NCI-H2107 treated with DMSO at 0.1 percent for 48 hours (cell line): ENCODE measurements around the gene IL16.

Experiments used
- DNase-seq: peaks from one replicate; lab custom pipeline; 2025; ENCODE audit not compliant: unreplicated experiment; lab: John Stamatoyannopoulos, UW

Gene IL16

DNA sequence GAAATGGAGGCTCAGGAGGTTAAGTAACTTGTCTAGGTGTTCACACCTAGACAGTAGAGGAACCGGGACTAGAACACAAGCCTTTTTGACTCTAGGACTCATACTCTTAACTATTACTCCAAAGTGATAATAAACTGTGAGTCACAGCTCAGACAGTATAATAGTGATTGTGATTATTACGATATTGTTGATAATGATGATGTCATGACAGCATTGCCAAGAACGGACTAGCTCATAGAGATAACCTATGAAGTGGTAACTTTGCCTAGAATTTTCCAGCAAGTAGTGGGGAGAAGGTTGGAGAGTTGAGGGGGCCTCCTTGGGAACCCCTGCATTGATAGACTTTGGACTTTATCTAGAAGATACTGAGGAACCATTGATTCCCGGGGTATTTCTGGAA, 93.2 kb downstream of the IL16 start:
- DNase-seq = no peak

DNA sequence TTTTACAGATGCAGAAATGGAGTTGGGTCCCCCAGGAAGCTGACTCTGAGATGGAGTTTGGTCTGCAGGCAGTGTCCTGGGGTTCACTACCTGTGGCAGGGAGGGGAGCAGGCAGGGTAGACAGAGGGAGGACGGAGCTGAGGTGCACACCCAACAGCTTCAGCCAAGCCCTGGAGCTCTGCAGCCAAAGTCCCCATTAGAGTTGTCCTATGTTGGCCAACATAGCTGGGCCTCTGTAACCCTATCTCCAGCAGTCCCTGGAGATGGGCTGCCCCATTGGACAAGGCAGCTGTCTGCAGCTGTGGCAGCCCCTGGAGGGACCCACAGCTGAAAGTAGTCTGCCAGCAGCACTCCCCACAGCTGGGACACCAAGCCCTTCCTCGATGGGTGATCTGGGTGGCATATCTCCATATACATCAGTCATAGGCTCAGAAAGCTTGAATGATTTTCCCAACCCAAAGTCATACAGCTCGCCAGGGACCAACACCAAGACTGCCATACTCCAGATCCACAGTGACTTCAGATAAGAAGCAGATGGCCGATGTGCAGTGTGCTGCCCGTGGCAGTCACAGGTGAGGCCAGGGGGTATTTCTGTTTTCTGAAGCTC, 95.3 kb downstream of the IL16 start:
- no peak for DNase-seq

DNA sequence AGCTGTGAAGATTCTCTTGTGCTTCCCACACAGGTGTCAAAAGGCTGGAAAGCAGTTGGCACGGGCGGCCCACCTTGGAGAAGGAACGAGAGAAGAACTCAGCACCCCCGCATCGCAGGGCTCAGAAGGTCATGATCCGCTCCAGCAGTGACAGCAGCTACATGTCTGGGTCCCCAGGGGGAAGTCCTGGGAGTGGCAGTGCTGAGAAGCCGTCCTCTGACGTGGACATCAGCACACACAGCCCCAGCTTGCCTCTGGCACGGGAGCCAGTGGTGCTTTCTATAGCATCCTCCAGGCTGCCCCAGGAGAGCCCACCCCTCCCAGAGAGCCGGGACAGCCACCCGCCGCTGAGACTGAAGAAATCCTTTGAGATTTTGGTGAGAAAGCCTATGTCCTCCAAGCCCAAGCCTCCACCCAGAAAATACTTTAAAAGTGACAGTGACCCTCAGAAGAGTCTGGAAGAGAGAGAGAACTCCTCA, 95.9 kb downstream of the IL16 start:
- no peak for DNase-seq

DNA sequence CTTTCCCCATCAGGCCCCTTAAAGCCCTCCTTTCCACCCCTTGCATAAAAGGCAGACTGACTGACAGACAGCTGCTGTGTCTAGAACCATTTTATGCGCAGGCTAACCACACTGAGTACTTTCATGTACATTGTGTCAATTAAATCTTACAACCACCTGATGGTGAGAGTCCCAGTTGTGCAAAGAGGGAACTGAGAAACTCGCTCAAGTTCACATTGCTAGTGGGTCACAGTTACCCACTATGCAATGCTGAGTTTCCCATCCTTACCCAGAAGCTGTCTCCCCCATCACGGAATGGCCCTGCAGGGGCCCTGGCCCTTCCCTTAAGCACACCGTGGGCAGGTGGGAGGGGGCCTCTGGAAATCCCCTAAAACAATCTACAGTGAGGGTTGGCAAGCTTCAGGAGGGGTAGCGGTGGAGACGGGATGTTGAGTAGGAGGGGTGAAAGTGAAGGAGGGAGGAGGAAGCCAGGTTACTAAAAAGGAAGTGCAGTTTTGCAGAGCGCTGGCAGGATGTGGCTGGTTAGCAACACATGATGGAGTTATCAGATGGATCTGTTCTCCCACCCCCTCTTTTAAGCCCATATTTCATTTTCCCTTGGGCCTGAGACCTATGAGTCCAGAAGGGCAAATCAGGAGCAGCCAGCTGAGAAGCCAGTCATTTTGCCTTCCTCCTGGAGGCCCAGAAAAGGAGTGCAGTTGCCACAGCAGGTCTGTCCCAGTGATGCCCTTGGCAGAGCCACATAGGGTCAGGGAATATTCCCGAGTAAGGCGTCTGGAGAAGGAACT, 97.2 kb downstream of the IL16 start:
- no peak for DNase-seq

DNA sequence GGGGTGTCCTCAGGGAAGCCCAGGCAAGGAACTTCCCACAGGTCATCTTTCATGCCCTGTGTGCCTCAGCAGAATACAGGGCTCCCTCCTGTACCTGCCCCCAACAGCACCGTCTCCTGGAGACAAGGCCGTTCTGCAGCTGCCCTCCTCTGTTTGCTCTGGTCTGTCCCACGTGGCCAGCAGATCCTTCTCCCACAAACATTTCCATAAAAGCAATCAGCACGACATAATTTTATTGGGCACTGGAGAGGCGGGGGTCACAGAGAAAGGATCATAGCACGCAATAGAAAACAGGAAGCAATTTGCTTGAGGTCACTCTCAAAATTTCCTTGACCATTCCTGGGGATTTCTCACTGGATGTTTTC, 97.8 kb downstream of the IL16 start:
- no peak for DNase-seq

DNA sequence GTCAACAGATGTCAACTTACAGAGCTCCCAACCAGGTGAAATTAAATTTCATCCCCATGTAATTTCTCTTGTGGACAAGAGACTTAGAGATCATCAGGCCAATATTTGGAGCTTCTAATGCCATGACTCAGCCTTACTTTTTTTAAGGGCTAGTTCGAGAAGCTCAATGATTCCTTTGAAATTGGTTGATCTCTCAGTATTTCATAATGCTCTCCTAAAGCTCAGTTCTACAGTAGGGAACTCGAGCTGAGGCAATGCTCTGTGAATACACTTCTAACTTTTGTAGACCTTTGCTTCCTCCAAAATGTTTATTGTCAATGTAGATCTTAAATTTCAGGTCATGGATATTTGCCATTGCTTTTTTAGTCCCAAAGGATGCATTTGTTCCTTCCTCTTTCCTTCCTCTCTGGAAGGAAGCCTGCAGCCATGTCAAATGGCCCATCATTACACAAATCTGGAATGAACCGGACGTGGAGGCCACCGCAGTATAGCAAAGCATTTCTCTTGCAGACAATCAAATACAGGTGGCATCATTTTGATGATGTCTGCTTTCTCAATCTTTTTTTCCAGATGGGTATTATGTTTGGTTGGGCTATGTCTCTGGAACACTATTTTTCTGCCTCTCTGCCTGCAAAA, 98.9 kb downstream of the IL16 start:
- no peak for DNase-seq

DNA sequence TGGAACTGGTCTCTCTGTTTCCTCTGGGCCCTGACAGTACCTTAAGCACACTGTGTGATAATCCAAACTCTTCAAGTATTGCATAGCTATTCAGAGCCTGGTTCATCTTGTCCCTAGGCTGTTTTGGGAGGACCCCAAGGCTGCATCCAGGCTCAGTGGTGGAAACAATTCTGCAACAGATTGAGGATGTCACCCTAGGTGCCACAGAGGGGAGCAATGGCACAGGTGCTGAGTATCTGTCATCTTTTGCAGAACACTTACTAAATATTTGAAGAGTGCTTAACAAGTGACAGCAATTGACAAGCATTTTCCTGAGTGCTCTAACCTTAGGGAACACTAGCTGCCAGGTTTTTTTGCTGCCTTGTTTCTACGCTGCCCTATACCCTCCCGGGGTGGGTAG, 99.5 kb downstream of the IL16 start:
- no peak for DNase-seq

DNA sequence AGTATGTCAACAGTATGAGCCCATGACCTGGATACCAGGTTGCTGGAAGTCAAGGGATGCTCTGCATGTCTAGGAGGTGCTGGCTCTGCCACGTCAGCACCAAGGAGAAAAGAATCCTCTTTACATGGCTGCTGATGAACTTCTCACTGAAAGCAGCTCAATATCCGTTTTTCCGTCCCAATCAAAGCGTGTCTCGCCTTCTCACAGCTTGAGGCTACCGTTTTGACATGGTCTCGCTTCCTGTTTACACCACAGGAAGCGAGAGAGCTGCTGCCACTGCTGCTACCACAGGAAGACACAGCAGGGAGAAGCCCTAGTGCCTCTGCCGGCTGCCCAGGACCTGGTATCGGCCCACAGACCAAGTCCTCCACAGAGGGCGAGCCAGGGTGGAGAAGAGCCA, 100.0 kb downstream of the IL16 start:
- DNase-seq = no peak

DNA sequence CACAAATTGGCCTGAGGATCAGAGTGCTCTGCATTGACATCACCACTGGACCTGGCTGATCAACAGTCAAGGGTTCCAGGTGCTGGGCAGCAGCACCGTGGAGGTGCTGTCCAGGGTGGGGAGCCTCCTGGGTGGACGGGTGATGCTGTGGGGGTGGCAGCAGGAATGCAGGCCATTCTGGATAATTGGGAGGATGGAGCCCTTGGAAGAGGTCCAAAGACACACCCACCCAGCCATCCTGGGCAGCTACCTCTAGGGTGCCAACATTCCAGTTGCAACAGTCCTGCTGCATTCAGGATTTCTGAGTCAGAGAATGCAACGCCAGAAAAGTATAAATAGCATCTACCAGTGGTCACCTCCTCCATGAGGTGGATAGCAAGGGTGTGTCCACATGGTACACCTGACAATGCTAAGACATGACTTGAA, 100.5 kb downstream of the IL16 start:
- no peak for DNase-seq

DNA sequence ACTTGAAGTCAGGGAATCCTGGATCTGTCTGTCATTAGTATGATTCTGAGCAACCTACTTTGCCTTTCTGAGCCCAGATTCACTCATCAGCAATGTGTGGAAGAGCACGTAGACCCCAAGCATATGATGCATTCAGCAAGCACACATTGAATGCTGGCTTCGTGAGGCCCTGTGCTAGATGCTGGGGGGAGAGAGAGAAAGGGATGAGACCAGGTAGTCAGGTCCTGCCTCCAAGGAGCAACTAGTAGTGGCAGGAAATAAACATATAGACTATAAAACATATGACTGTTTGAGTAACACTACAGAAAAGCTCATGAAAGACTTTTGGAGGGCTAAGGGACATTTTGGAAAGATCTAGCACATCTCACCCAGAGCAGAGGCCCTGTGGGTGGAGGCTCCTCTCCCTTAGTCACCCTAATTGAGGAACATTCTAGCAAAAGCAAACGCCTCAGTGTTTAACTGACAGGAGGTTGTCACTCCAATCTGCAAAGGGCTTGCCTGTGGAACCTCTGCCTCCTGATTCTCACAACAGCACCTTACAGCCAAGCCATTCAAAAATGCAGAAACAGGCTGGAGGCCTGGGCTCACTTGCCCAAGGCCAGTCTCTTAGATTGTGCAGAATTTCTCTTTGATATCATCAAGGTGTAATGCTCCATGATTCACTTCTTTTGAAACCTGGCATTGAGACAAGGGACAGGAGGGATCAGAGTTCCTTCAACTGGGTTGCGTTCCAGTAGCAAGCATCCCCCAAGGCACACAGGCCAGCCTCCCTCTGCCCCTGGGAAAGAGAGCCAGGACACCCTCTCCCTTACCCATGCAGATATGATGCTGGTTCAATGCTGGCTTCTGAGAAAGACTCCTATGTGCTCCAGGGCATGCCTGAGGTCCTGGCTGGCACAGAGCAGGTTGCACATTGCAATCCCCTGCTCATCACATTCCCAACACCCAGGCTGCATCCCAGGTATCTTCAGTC, 101.2 kb downstream of the IL16 start:
- no peak for DNase-seq

DNA sequence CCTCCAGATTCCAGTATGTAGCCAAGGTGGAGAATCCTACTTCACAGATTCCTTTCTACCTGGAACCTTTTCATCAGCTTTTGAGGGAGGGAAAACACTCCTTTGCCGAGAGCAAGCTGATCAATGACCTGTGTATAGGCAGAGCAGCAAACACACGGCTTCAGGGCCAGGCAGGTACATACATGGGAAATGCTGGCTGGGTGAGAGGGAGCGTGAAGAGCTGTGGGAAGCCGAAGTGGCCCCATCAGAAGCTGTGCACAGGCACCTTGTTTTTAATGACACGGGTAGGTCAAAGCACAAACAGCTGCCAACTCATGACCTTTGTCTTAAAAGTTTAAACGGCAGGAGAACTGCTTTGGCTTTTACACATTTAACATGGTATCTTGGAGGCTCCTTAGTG, 101.9 kb downstream of the IL16 start:
- DNase-seq = no peak

DNA sequence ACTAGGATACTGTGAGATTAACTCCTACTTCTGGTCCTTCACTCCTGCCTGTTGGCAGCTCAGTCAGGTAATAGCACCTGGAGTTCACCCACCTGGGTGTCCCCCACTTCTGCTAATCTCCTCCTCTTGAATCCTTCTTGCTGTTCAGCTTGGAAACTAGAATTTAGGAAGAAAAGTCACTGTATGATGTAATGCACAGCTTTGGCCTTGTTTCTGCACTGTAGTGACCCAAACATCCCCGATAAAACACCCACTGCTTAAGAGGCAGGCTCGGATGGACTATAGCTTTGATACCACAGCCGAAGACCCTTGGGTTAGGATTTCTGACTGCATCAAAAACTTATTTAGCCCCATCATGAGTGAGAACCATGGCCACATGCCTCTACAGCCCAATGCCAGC, 102.5 kb downstream of the IL16 start:
- DNase-seq = no peak

DNA sequence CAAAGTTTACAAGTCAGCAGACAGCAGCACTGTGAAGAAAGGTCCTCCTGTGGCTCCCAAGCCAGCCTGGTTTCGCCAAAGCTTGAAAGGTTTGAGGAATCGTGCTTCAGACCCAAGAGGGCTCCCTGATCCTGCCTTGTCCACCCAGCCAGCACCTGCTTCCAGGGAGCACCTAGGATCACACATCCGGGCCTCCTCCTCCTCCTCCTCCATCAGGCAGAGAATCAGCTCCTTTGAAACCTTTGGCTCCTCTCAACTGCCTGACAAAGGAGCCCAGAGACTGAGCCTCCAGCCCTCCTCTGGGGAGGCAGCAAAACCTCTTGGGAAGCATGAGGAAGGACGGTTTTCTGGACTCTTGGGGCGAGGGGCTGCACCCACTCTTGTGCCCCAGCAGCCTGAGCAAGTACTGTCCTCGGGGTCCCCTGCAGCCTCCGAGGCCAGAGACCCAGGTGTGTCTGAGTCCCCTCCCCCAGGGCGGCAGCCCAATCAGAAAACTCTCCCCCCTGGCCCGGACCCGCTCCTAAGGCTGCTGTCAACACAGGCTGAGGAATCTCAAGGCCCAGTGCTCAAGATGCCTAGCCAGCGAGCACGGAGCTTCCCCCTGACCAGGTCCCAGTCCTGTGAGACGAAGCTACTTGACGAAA, 103.1 kb downstream of the IL16 start:
- DNase-seq = no peak

DNA sequence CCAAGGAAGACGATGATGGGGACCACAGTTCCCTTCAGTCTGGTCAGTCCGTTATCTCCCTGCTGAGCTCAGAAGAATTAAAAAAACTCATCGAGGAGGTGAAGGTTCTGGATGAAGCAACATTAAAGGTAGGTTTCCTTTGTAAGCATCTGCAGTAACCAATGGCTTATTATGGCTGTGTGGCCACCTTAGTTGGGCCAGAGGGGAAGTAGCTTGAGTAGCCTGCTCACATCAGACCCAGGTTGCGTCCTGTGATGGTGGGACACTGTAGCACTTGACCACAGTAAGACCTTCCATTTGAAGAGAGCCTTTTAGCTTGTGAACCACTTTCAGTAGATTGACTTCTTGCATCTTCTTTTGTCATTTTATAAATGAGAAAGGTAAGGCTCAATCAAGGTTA, 104.7 kb downstream of the IL16 start:
- no peak for DNase-seq

DNA sequence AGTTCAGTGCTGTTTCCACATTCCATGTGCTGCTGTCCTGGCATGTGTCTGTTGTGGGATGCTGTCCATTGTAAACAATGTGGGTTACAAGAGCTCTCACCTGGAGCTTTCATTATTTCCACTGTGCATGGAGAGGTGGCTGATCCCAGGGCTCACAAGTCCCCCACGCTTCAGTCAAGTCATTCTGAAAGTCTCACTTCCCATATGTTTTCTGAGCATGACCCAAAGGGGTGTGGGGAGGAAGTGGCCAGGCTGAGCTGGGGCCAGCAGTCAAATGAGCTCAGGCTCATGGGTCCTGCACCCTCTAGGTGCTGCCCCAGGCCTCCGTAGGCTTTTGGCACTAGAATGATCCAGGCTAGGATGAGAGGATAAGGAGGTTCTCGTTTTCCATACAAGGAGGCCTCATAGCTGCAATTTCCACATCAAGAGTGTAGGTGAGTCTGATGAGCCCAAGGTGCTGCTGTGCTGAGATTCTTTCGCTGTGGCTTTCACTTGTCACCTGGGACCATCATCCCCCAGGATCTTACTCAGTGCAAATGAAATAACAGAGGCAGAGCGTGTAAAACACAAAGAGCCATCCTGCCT, 105.2 kb downstream of the IL16 start:
- DNase-seq = no peak

DNA sequence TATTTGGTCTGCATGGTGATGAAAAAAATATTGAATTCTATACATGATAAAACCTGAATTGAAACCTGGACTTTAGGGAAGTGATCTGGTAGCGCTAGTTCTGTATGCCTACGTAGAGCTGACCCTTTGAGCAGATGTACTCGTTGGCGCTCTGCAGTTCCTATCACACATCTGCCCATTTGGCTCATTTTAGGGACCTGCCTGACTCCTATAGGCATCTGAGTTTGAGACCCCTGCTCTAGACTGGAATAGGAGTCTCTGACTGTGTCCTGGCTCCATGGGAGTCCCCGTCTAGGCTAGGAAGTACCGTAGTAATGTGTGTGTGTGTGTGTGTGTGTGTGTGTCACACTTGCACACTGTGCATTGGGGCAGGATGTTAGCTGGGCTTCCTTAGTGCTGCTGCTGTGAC, 106.0 kb downstream of the IL16 start:
- no peak for DNase-seq

DNA sequence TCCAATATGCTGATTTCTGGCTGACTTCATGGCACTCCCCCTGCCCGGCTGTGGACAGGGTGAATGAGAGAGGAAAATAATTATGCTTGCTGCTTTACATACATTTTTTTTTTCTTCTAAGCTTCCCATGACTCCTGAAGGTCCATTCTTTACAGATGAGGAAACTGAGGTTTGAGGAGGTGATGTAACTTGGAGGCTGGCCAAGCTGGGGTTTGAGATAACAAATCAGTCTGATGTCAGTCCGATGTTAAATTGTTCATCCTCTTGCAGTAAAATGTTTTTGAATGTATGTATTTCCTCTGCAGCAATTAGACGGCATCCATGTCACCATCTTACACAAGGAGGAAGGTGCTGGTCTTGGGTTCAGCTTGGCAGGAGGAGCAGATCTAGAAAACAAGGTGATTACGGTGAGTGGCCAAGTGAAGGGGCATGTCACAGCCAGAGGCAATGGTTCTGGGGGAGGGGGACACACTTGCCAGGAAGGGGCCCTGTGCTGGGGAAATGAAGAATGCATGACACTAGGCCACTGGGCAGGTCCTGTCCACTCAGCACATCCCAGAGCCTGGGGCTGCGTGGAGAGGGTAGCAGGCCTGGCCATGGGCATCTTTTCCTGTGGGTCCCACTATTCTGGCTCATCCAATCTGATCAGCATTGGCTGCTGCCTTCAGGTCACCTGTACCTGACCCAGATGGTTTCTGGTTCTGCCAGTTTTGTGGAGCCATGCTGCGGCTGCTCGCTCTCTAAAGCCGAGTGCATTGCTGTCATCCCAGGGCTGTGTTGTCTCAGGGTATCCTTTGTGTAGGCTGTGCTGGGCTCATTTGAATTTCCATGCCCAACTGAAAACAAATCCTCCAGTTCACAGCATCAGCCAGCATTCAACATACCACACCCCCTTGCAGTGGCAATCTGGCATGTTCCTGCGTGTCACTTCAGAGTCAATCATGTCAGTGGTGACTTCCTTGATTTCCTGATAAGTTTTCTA, 106.9 kb downstream of the IL16 start:
- DNase-seq = no peak

DNA sequence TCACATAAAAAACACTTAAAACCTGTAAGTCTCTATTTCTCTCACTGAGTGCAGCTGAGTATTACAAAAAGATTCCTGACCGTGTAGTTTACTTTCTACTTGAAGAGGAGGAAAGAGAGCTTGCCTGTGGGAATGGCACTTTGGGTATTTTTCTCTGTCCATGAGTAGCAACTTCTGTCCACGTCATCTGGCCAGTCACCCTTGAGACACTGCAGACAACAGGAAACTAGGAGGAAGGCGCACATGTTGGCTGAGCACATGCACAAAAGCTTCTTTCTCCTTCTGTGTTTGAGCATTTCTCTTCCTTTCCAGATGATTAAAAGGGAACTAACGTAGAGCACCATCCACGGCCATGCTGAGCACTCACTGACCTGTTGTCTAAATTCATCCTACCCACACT, 107.5 kb downstream of the IL16 start:
- no peak for DNase-seq

DNA sequence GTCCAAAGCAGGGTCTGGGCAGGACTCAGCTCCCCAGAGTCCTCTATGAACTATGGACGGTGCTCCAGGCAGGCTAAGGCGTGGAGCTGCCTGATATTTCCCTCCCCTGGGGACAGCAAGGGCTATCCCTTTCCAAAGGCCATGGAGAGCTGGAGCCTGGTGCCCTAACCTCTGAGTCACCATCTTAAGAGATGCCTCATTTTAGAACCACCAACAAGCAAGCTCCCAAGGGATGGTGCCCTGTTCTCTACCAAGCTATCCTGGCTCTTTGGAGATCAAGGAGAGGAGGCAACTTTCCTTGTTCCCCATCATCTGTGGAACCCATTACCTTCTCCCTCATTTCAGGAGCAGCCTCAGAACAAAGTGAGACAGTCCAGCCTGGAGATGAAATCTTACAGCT, 111.6 kb downstream of the IL16 start:
- DNase-seq = no peak
